Measurements from ENCODE around the gene CNN3.

The CNN3 gene

DNA sequence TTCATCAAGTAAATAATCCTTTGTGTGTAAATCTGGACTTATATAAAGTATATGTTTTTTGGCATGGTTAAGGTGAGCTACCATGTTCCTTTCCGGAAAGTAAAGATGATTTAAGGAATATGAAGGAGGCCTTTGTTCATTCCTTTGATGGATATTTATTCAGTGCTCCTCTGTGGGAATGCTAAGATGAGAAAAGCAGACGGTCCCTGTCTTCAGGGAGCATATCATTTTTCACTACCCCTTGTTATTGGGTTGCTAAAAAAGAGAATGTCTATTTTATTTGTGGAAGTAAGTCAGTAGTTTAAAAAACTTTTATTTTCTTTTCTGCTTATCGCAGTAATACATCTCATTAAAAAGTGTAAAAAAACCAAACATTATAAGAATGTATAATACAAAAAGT lies 35.1 kb upstream of the CNN3 start:
- Histone ChIP-seq H3K27ac (no peak overlapping the region), H3K27me3 (no peaks in the 10 kb centered on the region), H3K9me3 (no peaks in the 10 kb centered on the region), H3K36me3 (no peaks in the 10 kb centered on the region), H3K4me3 (ENCODE audit: low read depth in 1 of 2, low read length in 1 of 2) (no peak overlapping the region), H3K4me1 (ENCODE audit: control insufficient read depth in 1 of 2, insufficient read depth in 1 of 2, low read depth in 1 of 2, low read length in 1 of 2) (peaks cover 4 to 5% of the 10 kb centered on the region in 2 experiments)
- TF ChIP-seq, protein P1, sequence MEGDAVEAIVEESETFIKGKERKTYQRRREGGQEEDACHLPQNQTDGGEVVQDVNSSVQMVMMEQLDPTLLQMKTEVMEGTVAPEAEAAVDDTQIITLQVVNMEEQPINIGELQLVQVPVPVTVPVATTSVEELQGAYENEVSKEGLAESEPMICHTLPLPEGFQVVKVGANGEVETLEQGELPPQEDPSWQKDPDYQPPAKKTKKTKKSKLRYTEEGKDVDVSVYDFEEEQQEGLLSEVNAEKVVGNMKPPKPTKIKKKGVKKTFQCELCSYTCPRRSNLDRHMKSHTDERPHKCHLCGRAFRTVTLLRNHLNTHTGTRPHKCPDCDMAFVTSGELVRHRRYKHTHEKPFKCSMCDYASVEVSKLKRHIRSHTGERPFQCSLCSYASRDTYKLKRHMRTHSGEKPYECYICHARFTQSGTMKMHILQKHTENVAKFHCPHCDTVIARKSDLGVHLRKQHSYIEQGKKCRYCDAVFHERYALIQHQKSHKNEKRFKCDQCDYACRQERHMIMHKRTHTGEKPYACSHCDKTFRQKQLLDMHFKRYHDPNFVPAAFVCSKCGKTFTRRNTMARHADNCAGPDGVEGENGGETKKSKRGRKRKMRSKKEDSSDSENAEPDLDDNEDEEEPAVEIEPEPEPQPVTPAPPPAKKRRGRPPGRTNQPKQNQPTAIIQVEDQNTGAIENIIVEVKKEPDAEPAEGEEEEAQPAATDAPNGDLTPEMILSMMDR (IDR thresholded peaks at IDR 0.05): no peak

DNA sequence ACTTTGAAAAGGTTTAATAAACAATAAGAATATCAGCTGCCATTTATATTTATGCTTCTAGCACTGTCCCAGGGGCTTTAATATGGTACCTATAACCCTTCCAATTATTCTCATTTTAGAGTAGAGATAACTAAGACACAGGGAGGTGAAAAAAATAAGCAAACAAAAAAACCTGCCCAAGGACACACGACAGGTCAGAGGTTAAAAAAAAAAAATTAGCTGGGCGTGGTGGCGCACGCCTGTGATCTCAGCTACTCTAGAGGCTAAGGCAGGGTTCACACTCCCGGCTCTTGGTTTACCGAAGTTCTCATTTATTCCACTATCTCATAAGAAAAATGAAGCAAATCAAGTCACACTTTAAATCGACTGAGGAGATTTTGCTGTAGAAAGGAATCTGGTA lies 34.7 kb upstream of the CNN3 start:
- Histone ChIP-seq H3K27me3 (no peaks in the 10 kb centered on the region), H3K36me3 (no peaks in the 10 kb centered on the region), H3K9me3 (no peaks in the 10 kb centered on the region), H3K4me3 (ENCODE audit: low read depth in 1 of 2, low read length in 1 of 2) (no peak overlapping the region), H3K4me1 (ENCODE audit: control insufficient read depth in 1 of 2, insufficient read depth in 1 of 2, low read depth in 1 of 2, low read length in 1 of 2) (peaks cover 4 to 5% of the 10 kb centered on the region in 2 experiments), H3K27ac (no peak overlapping the region)
- TF ChIP-seq, protein P1 (IDR thresholded peaks at IDR 0.05): no peak

DNA sequence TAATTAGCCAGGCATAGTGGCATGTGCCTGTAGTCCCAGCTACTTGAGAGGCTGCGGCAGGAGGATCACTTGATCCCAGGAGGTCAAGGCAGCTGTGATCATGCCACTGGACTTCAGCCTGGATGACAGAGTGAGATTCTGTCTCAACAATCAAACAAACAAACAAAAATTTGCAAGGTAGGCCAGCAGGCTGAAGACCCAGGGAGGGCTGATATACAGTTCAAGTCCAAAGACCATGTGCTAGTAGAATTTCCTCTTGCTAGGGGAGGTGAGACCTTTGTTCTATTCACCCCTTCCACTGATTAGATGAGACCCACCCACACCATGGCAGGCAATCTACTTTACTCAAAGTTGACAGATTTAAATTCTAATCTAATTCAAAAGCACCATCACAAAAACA lies 31.2 kb upstream of the CNN3 start:
- TF ChIP-seq, protein P1 (IDR thresholded peaks at IDR 0.05): no peak
- no peaks in the 10 kb centered on the region for H3K9me3 ChIP-seq
- H3K36me3 ChIP-seq: no peaks in the 10 kb centered on the region
- H3K4me3 ChIP-seq (ENCODE audit: low read depth in 1 of 2, low read length in 1 of 2): no peak overlapping the region
- no peak overlapping the region for H3K27ac ChIP-seq
- peaks cover 2 to 5% of the 10 kb centered on the region in 2 experiments for H3K4me1 ChIP-seq (ENCODE audit: control insufficient read depth in 1 of 2, insufficient read depth in 1 of 2, low read depth in 1 of 2, low read length in 1 of 2)
- no peaks in the 10 kb centered on the region for H3K27me3 ChIP-seq

DNA sequence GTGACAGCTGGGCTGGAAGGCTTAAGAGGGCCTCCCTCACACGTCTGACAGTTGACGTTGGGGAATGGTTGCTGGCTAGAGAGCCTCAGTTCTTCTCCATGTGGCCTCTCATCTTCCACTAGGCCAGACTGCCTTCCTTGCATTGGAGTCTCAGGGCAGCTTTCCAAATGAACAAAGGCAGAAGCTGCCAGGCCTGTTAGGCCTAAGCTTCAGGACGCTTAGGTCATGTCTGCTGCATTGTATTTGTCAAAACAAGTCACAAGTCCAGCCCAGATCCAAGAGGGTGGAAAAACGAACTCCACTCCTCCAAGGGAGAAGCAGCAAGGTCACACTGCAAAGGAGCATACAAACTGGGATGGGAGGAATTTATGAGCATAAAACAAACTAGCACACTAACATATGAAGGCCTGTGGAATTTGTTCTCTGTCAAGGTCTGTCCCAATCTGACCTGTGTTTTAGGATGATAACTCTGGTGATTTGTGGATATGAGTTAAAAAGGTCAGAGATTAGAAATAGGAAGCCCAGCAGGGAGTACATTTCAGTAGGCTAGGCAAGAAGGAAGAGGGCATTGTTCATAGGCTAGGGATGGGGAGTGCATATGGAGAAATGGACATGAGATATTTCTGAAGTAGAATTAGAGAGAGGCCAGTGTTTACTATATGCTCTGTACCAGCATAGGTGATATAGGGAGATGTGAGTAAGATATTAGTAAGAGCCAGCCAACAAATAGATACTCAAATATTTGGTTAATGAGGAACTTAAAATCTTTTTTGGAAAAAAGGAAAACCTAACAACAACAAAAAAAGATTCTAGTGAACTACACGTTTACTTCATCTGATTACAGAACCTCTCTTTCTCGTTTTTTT lies 29.1 kb upstream of the CNN3 start:
- no peaks in the 10 kb centered on the region for H3K27me3 ChIP-seq
- no peak overlapping the region for H3K4me3 ChIP-seq (ENCODE audit: low read depth in 1 of 2, low read length in 1 of 2)
- no peaks in the 10 kb centered on the region for H3K36me3 ChIP-seq
- TF ChIP-seq, protein P1 (IDR thresholded peaks at IDR 0.05): no peak
- no peaks in the 10 kb centered on the region for H3K4me1 ChIP-seq (ENCODE audit: control insufficient read depth in 1 of 2, insufficient read depth in 1 of 2, low read depth in 1 of 2, low read length in 1 of 2)
- H3K9me3 ChIP-seq: no peaks in the 10 kb centered on the region
- no peak overlapping the region for H3K27ac ChIP-seq

DNA sequence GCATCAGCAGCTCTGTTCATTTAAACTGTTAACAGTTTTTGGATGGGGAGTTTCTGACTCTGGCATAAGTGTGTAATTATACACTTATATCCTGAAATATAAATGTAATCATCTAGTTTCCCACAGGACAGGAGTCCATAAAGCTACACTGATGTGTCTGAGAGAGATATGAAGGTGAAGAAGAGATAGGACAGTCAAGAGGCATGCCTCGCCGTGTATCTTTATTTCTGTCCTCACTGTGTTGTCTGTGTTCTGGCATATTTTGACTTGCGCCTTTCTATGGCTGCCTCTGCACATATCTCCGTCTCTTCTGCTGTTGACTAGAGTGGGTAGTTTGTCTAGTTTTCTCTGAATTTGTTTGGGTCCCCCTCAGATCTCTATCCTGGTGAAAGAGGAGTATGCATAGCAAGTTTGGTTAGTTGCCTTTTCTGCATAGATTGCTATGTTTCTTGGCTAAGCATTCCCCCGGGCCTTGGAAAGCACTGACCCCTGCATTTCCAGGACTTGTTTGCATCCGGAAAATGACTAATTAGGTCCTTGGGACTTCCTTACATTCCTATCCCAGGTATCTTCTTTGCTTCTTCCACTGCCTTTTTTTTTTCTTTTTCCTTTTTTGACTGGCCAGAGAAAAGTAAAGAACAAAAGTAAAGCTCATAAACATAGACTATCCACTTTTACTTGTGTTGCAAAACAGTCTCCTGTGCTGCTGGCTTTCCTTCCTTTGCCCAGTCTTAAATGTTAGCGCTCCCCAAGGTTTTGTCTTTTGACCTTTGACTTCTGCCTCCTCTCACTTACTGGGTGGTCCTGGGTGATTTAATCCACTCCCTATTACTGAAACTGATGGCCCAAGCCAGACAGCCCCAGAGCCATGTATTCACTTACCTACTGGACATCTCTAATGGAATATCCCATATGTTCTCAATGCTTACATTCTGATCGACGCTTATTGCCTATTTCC lies 27.6 kb upstream of the CNN3 start:
- H3K27me3 ChIP-seq: no peaks in the 10 kb centered on the region
- no peaks in the 10 kb centered on the region for H3K9me3 ChIP-seq
- H3K27ac ChIP-seq: no peak overlapping the region
- no peaks in the 10 kb centered on the region for H3K36me3 ChIP-seq
- TF ChIP-seq, protein P1 (IDR thresholded peaks at IDR 0.05): no peak
- no peak overlapping the region for H3K4me3 ChIP-seq (ENCODE audit: low read depth in 1 of 2, low read length in 1 of 2)
- no peaks in the 10 kb centered on the region for H3K4me1 ChIP-seq (ENCODE audit: control insufficient read depth in 1 of 2, insufficient read depth in 1 of 2, low read depth in 1 of 2, low read length in 1 of 2)

All from neutrophil (primary cell).